Activated CD4-positive, alpha-beta T cell treated with anti-CD3 and anti-CD28 coated beads, Interleukin-2, amount 50 U/mL, for 48 hours (primary cell): ENCODE results near the gene BCAS4.
"Not testable (repeated sequence)": the region's sequence is repeated elsewhere in the genome, so short reads cannot be mapped to it uniquely, and the experiment has no call there.

Experiments
- DNase-seq, 2 experiments: peaks; one replicate each; pipeline ENCODE4 v3.0.0-alpha.2; 2020

The BCAS4 gene, protein sequence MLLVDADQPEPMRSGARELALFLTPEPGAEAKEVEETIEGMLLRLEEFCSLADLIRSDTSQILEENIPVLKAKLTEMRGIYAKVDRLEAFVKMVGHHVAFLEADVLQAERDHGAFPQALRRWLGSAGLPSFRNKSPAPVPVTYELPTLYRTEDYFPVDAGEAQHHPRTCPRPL

DNA sequence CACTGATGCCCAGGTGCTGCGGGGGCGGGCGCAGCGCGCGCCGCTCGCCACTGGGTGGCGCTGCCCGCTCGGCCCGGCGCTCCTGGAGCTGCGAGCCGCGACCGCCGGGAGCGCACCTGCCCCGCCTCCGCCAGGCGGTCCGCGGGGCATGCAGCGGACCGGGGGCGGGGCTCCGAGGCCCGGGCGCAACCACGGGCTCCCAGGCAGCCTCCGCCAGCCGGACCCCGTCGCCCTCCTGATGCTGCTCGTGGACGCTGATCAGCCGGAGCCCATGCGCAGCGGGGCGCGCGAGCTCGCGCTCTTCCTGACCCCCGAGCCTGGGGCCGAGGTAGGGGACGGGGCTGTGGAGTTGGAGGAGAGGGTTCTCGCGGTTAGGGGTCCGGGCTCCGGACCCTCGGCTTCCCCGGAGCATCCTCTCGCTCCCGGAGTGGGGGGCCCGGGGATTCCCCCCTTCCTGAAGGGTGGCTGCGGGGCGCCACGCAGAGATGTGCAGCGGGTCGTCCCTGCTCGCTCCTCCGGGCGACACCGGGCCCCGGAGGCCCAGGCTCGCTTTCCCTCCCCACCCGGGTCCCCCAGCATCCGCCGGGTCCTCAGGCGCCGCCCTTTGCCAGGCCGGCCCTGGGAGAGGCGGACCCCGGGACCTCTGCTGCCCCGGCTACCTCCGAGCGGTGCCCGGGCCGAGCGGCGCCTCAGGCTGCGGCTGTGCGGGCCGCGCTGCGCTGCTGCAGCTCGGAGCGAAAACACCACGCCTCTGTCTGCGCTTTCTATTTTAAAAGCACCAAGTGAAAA, at the start of gene BCAS4:
BCAS4 (plus strand) TSS at position 216 of the 789 bp plus-strand sequence; CDS start at position 239, 23 bp downstream.
- DNase-seq, result peak; percentile 81 to 85

DNA sequence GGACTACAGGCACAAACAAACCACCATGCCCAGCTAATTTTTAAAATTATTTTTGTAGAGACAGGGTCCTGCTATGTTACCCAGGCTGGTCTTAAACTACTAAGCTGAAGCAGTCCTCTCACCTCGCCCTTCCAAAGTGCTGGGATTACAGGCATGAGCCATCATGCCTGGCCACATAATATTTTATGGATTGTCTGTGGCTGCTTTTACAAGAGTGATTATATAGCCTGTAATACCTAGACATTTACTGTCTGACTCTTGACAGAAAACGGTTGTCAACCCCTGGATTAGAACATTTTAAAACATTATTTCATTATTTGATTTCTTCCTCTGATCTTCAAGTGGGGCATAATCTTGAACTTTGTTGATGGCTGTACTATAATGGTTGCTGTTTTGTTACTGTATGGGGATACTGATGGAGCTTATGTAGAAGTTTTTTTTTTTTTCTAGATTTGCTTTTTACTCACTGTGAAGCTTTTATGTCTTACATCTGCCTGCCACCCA, 49.2 kb upstream of the BCAS4 start:
- DNase-seq, result no peak

DNA sequence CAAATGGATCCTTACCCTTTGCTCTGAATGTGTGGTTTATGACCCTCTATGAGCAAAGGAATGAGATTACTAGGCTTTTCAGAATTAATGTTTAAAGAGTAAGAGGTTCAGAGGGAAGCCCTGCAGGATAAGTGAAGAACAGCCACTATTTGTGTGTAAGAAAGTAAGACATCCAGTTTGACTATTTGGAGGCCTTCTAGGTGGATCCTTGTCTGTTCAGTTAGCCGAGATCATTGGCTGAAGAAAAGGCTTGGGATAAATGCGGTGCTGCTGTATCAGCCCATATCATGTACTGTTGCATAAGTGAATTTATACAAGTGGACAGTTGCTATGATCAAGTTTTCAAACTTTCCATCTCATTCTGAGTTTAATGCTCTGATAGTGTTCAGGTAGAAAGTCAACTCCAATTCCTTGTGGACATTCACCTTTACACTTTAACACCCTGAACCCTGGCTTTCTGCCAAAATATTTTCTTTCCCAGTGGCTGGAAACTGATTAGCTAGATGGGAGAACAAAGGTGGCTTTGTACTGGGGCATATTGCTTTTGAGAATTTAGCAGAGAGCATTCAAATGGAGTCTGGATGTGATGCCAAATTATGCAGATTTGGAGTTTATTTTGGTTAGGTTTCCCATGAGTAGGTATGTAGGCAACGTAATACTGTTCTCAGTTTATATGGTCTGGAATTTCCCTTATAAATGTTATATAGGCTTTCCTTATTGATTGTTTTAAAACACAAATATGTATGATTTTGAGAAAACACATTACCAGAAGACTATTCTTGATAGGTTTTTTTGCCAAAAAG, 48.5 kb upstream of the BCAS4 start:
- DNase-seq, result no peak

DNA sequence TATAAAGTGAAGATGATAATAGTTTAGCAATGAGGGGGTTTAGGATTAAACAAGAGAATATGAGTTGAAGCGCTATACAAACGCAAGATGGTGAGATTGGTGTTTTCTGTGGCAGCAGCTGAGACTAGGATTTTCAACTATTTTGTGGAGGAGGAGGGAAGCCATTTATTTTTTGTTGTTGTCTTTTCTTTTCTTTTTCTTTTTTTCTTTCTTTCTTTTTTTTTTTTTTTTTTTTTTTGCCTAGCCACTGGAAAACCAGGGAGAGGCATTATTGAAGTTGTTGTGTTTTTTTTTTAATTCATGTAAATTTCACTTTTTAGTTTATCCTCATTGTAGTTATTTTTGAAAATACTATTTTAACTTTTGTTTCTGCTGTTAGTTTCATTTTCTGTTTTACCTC, 47.6 kb upstream of the BCAS4 start:
- DNase-seq, result no peak

DNA sequence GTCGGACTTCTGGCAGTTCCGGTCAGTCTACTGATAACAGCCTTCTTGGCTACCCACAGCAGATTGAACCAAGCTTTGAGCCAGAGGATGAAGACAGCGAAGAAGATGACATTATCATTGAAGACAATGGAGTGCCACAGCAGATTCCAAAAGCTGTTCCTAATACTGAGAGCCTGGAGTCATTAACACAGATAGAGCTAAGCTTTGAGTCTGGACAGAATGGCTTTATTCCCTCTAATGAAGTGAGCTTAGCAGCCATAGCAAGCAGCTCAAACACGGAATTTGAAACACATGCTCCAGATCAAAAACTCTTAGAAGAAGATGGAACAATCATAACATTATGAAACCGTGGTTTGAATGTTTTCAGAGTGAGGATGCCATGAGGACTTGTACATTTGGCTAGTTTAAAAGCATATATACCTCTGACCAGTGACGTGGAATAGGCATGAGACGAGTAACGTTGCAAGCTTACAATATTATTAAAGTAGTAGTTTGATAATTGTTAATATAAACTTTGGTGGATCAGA, 44.7 kb upstream of the BCAS4 start:
- DNase-seq, result no peak

DNA sequence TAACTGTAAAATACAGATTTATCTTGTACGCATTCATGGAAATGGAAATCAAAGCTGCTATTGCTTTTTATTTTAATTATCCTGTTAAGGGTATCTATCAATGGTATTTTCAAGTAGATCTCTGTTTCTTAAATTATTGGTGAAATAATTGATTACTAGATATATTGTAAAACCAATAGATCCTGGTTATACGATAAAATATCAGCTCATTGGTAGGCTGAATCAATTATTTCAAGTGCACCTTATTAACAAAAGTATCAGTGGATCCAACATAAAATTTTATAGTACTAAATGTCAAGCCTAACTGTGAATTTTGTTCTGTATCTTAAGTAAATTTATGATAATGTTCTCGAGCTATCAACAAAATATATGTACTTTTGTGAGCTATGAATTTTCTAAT, 41.7 kb upstream of the BCAS4 start:
- DNase-seq, result no peak

DNA sequence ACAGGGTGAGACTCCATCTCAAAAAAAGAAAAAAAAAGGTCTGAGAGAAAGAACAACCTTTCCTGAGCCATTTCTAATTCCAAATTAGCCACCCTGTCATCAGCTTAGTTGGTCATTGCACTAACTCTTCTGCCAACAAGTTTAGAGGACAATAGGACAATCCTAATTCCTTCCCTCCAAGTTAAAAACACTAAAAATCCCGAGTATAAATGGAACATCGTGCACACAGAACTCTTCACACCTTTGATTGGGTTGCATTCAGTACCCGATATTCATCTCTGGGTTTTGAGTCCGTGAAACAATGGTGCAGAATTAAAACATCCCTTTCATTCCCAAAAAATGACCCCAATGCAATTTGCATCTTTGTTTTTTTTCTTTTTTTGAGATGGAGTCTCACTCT, 40.4 kb upstream of the BCAS4 start:
- no peak for DNase-seq

DNA sequence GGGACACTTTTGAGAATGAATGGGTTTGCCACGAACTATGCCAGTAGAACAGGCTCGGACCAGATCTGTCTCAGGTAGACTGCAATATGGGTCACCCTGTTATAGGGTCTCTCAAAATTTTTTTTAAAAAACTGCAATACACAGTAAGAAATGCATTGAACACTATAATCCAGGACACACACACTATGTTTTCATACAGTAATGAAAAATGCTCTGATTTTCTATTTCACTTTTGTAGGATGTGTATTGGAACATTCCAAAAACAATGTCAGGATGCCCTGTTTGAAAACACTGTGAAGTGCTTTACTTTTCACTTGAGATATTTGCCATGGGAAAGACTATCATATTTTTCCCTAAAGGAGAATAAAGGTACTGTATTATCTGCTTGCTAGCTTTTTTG, 38.4 kb upstream of the BCAS4 start:
- DNase-seq, result no peak

DNA sequence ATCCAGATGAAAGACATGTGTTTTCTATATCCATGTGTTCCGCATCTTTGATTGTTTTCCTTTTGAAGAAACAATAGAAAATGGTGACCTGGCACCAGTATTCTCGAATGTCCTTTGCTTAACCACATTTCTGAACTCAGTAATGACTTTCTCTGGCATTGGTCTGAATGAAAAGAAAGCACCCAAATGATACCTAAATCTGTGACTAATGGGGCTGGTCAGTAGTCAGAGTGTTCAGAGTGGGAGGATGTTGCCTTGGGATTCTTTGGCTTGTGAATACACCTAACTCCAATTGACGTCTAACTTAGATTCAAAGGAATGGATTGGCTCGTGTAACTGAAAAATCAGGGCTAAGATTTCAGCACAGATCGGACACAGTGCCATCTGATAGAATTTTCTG, 36.4 kb upstream of the BCAS4 start:
- DNase-seq, result no peak

DNA sequence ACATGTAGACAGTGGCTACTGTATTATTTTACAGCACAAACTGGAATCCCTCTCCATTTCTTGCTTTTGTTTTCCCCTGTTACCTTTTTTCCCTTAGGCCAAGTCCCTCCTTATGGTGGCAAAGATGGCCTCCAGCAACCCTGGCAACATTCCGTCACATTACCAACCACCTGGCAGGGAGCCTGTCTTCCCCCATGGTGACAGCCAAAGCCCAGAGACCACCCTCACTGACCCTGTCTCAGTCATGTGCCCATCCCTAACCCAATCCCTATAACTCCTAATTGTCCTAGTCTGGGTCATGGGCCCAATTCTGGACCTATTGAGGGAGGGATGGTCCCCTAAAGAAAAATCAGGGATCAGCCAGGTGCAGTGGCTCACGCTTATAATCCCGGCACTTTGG, 35.9 kb upstream of the BCAS4 start:
- DNase-seq, result no peak

DNA sequence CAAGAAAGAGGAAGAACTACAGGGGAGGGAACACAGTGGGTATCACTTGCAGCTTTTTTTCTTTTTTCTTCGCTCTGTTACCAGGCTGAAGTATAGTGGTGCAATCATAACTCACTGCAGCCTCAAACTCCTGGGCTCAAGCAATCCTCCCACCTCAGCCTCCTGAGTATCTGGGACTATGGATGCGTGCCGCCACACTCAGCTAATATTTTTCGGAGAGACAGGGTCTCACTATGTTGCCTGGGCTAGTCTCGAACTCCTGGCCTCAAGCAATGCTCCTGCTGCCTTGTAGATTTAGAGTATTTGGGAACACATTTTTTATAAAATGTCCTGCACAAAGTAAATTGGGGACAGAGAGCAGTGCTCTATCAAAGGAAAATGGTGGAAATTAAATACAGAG, 35.2 kb upstream of the BCAS4 start:
- DNase-seq, result no peak

DNA sequence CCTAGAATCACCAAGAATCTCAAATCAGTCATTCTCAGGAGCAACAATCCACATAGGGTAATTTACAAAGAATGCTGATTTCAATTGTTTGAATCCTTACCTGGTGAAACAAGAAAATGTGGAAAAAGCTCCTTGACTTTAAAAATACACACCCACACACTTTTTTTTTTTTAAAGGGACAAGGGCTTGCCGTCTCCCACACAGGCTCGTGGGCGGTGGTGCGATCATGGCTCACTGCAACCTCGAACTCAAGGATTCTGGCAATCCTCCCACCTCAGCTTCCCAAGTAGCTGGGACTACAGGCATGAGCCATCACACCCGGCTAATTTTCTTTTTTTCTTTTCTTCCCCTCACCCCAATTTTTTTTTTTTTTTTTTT, 32.8 kb upstream of the BCAS4 start:
- DNase-seq, result no peak

DNA sequence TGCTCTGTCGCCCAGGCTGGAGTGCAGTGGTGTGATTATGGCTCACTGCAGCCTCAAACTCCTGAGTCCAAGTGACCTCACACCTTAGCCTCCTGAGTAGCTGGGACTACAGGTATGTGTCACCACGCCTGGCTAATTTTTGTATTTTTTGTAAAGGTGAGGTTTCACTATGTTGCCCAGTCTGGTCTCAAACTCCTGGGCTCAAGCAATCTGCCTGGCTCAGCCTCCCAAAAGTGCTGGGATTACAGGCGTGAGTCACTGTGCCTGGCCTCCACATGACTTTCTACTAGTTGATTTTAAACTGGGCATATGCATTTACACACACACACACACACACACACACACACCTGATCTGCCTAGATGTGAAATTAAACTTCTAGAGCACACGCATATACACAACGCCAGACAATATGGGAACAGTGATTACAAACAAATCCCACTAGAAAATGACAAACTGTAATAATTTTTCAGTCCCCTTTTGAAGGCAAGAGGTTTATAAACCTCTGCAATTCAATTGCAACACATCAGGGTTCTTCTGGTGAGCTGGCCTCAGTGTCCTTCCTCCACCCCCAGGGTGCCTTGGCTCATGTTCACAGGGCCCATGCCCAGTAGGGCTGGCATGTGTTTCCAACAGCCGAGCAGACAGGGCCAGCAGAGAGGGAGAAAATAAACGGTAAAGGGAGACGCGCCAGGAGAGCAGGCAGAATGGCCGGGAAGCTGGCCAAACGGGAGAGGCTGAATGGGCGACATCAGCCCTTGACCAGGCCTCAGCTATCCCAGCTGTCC, 32.2 kb upstream of the BCAS4 start:
- no peak for DNase-seq

DNA sequence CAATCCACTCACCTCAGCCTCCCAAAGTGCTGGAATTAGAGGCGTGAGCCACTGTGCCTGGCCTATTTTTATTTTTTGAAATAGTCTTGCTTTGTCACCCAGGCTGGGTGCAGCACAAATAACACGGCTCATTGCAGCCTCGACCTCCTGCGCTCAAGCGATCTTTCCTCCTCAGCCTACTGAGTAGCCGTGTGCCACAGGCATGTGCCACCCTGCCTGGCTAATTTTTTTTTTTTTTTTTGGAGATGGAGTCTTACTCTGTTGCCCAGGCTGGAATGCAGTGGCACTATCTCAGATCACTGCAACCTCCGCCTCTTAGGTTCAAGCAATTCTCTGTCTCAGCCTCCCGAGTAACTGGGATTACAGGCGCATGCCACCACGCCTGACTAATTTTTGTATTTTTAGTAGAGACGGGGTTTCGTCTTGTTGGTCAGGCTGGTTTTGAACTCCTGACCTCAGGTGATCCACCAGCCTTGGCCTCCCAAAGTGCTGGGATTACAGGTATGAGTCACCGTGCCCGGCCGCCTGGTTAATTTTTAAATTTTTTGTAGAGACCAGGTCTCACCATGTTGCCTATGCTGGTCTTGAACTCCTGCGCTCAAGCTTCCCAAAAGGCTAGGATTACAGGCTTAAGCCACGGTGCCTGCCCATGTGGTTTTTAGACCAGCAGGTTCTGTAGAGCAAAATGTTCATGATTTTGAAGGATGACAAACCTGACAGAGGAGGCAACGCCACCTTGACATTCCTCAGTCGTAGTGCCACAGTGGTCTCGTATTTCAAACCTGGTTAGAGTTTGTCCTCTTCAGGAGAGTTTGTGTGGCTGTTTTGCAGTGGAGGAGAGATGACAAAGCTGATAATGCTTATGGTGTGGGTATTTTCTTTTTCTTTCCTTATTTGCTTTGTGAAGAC, 31.1 kb upstream of the BCAS4 start:
- DNase-seq, result not testable (repeated sequence)

DNA sequence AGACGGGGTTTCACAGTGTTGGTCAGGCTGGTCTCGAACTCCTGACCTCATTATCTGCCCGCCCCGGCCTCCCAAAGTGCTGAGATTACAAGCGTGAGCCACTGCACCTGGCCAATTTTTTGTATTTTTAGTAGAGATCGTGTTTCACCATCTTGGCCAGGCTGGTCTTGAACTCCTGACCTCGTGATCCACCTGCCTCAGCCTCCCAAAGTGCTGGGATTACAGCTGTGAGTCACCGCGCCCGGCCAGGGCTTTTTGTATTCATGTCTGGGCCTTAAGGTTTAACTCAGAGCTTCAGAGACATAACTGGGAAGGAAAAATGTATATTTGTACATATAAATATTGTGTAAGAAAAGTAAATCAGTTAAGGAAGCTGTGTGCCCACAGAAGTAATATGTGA, 29.6 kb upstream of the BCAS4 start:
- DNase-seq, result not testable (repeated sequence)

DNA sequence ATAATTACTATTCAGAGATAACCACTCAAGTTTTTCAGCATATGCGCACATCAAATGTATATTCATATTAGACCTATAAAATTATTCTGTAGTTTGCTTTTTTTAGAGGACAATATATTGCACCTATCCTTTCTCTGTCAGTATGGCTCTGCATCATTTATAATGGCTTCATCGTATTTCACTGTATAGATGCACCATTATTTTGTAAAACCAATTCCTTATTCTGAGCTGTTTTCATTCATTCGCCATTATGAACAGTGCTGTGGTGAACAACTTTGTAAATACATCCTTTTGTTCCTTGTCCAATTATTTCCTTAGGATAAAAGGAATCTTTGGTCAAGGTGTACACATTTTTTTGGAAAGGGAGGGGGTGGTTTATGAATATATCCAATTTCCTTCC, 29.2 kb upstream of the BCAS4 start:
- DNase-seq, result no peak

DNA sequence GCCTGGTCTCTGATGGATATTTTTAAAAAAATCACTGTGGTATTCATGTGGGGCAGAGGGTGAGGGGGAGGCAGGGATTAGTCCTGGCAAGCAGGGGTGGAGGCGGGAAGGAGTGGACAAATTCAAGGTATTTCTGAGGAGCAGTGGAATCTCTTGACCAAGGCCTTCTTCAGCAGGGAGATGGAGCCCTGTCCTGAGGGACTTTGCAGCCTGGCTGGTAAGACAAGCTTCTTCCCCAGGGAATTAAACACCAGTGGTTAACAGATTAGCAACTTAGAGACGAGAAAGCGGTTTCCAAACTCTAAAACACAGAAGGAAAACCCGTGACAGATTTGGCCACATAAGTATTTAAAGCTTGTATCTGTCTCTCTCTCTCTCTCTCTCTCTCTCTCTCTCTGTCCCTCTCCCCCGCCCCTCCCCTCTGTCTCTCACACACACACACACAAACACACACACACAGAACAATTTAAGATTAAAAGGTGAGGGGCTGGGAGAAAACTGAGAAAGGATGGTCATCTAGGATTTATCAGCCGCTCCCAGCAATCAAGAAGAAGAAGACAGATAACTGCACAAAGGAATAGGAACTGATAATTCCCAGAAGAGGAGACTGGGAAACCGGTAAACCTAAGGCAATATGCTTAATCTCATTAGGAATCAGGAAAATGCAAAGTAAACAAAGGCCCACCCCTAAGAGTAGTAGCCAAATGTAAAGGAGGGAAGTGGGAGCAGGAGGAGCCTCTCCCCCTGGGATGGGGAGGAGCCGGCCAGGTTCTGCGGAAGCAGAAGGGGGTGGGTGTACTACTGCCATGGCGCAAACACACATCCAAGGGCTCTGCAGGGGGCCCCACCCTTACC, 27.7 kb upstream of the BCAS4 start:
- not testable (repeated sequence) for DNase-seq

DNA sequence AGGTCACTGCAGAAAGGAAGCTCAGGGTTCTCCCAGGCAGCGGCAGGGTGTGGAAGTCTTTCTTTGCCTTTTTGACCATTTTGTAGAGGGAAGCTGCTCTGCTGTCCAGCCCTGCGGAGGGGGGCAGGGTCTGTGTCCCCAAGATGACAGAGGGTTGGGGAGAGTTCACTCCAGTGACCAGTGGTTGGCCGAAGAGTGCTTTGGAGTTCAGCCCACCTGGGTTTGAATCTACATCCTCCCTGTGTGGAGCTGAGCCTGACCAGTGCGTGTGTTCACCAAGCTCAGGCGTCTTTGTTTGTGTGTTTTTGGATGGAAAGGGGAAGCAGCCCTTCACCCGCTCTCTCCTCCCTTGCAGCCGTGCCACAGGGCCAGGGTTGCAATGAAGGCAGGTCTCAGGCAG, 25.9 kb upstream of the BCAS4 start:
- DNase-seq, result not testable (repeated sequence)

DNA sequence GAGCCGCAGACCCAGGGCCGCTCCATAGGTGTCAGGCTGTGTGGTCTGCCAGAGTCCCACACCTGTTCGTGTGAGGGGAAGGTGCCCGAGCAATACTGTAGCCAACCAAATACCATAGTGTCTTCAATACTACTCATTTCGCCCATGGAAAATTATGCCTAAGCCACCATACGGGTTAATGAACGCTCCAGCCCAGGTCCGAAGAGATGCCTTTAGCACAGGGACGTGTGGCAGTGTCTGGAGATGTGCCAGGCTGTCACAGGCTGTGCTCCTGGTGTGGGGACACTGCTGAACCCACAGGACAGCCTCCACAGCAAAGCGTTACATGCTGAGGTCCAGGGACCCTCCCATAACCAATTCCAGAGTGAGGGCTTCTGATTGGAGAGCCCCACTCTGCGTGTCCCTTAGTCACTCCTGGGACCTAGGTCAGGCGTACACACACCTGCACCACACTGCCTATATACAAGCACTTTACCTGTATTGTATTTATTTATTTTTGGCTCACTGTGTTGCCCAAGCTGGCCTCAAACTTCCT, 25.2 kb upstream of the BCAS4 start:
- DNase-seq, result not testable (repeated sequence)

DNA sequence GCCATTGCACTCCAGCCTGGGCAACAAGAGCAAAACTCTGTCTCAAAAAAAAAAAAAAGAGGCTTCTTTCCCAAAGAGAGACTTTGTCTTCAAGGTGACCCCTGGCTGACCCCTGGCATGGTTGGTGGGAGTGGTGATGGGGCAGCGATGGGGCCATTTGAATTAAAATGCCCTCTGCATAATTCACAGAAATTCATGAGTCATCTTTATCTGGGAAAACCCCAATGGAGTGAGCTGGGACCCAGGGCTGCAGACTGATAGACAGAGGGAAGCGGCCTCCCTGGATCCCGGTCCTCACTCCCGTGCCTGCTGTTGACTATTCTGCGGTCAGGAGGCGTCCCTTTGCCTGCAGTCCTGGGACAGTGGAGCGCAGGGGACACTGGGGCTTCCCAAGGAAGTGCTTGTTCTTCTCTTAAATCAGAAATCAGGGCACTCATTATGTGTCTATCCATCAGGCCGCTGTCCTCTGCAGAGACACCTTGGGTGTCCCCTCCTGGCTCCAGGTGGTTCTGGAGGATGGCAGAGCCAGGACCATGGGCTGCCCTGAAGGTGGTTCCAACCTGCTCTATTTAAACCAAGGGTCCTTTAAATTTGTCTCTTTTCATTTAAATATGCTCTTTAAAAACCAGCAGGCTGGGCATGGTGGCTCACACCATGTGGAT, 23.3 kb upstream of the BCAS4 start:
- DNase-seq, result not testable (repeated sequence)
